Measurements from ENCODE around the gene RGP1.

GRCh38 chr9:35711501-35712428 lies 37.3 kb upstream of the RGP1 start:
- TF ChIP-seq CTCF (IDR thresholded peaks at IDR 0.05) (no peak), POLR2A (IDR thresholded peaks at IDR 0.05) (no peak)

All from prostate gland (tissue), 2 donors.